RWPE1 (cell line): Measurements from ENCODE around the gene CBX8.

Experiments used
- CTCF ChIA-PET: fragments of 350-600 bp; sonication (Branson Sonifier 250); formaldehyde crosslinking; extraction: SDS; loops from one replicate; lab custom pipeline; 2021; lab: Yijun Ruan, JAX
- POLR2A ChIA-PET: fragments of 400-600 bp; formaldehyde crosslinking; extraction: SDS; loops from one replicate; lab custom pipeline; 2020; ENCODE audit warnings: antibody characterized with exemption; ENCODE audit not compliant: low non-redundant PET; lab: Yijun Ruan, JAX
- DNase-seq: peaks from one replicate; pipeline ENCODE4 v3.0.0; 2012; ENCODE audit warnings: low spot score
- H3K27ac ChIP-seq: fragments of 450-650 bp; 2 replicates; pipeline ENCODE4 v1.5.1; 2017
- CTCF ChIP-seq: fragments of 450-650 bp; conservative IDR thresholded peaks from 2 replicates; pipeline ENCODE4 v1.5.1; 2017; ENCODE audit warnings: low read depth, mild to moderate bottlenecking

Gene CBX8

GRCh38 chr17:79822583-79823124 is 25.8 kb upstream of the CBX8 start:
- ChIA-PET POLR2A (no interaction called here), CTCF (interaction anchor here (0.7 kb wide), 1 partner anchor 46 kb away, joined by 4 read pairs; no protein-coding TSS in a partner anchor)
- TF ChIP-seq CTCF, result no peak
- DNase-seq, result no peak
- H3K27ac ChIP-seq, result no peak overlapping the region

GRCh38 chr17:79821331-79822095 is 24.6 kb upstream of the CBX8 start:
- CTCF ChIA-PET, result interaction anchor here (0.6 kb wide), 1 partner anchor 63 kb away, joined by 3 read pairs; no protein-coding TSS in a partner anchor
- POLR2A ChIA-PET, result interaction anchor here (0.7 kb wide), 1 partner anchor 18 kb away, joined by 3 read pairs; the partner anchor contains the start of gene CBX4
- no peak for TF ChIP-seq CTCF
- no peak overlapping the region for H3K27ac ChIP-seq
- no peak for DNase-seq

GRCh38 chr17:79820959-79821330 is 24.1 kb upstream of the CBX8 start:
- ChIA-PET POLR2A (no interaction called here), CTCF (no interaction called here)
- no peak for TF ChIP-seq CTCF
- DNase-seq, result no peak
- no peak overlapping the region for H3K27ac ChIP-seq

- H3K27ac ChIP-seq, result no peak overlapping the region
- TF ChIP-seq CTCF, result no peak
- POLR2A ChIA-PET, result no interaction called here
- CTCF ChIA-PET, result interaction anchor here (1.1 kb wide), 1 partner anchor 16 kb away, joined by 3 read pairs; no protein-coding TSS in a partner anchor
- no peak for DNase-seq
These were observed 22.8 kb upstream of the CBX8 start for GRCh38 chr17:79819534-79820276.

GRCh38 chr17:79819085-79819484 is 22.2 kb upstream of the CBX8 start:
- POLR2A ChIA-PET, result no interaction called here
- no peak overlapping the region for H3K27ac ChIP-seq
- TF ChIP-seq CTCF, result no peak
- CTCF ChIA-PET, result no interaction called here
- no peak for DNase-seq
